WTC11 (cell line): ENCODE data around the gene POU2F1. TPM values are rescaled to one million over a fixed set of nuclear protein-coding genes. Genes with fewer than 3 reads are reported as not detected.

ENCODE experiments used
- ATAC-seq: fragments of 200-7000 bp; cut with Tn5 transposase; 2 replicates; pipeline ENCODE4 v1.10.0; 2021; ENCODE audit warnings: mild to moderate bottlenecking, moderate library complexity
- CTCF ChIA-PET: fragments of 300-600 bp; sonication (Branson Sonifier 250); formaldehyde crosslinking; loops from one replicate; lab custom pipeline; 2021; ENCODE audit warnings: antibody characterized with exemption; lab: Charles Lee
- POLR2A ChIA-PET: fragments of 350-600 bp; sonication (Branson Sonifier 250); formaldehyde crosslinking; loops from one replicate; lab custom pipeline; 2021; ENCODE audit warnings: antibody characterized with exemption; lab: Charles Lee
- DNase-seq: peaks from one replicate; pipeline ENCODE4 v3.0.0; 2021; ENCODE audit warnings: low spot score
- H3K27ac Mint-ChIP-seq: 2 replicates; pipeline ENCODE4 v1.8.0; 2021; ENCODE audit warnings: mixed read lengths
- H3K27me3 Mint-ChIP-seq: 2 replicates; pipeline ENCODE4 v1.8.0; 2021; ENCODE audit warnings: low read depth, mild to moderate bottlenecking, moderate library complexity, mixed read lengths
- H3K36me3 Mint-ChIP-seq: 2 replicates; pipeline ENCODE4 v1.8.0; 2021; ENCODE audit warnings: mixed read lengths
- H3K4me1 Mint-ChIP-seq: 2 replicates; pipeline ENCODE4 v1.8.0; 2022; ENCODE audit warnings: mixed read lengths
- H3K4me3 Mint-ChIP-seq: 2 replicates; pipeline ENCODE4 v1.8.0; 2021; ENCODE audit warnings: mild to moderate bottlenecking, moderate library complexity, mixed read lengths
- H3K9me3 Mint-ChIP-seq: 2 replicates; pipeline ENCODE4 v1.8.0; 2021; ENCODE audit warnings: mixed read lengths
- AR ChIP-seq: fragments of 250-450 bp; sonication (Bioruptor Pico); IDR thresholded peaks from 2 replicates; pipeline ENCODE4 v1.9.0; 2021; ENCODE audit warnings: mild to moderate bottlenecking
- ATF3 ChIP-seq: sonication (generic); formaldehyde crosslinking; conservative IDR thresholded peaks from 2 replicates; pipeline ENCODE4 v1.8.1; 2022; ENCODE audit warnings: mild to moderate bottlenecking, missing genetic modification reagents
- CTCF ChIP-seq: fragments of 200-600 bp; IDR thresholded peaks from 2 replicates; pipeline ENCODE4 v1.8.0; 2022; ENCODE audit warnings: antibody characterized with exemption
- E2F5 ChIP-seq: sonication (generic); formaldehyde crosslinking; IDR thresholded peaks from 2 replicates; pipeline ENCODE4 v1.8.1; 2022; ENCODE audit warnings: mild to moderate bottlenecking, moderate library complexity, missing genetic modification reagents
- ESRRA ChIP-seq: sonication (generic); formaldehyde crosslinking; IDR thresholded peaks from 2 replicates; pipeline ENCODE4 v1.8.1; 2022; ENCODE audit warnings: mild to moderate bottlenecking, missing genetic modification reagents, borderline replicate concordance
- FOXP1 ChIP-seq: sonication (generic); formaldehyde crosslinking; IDR thresholded peaks from 2 replicates; pipeline ENCODE4 v1.8.0; 2022; ENCODE audit warnings: missing genetic modification reagents, mild to moderate bottlenecking, moderate library complexity, borderline replicate concordance
- GABPB1 ChIP-seq: sonication (generic); formaldehyde crosslinking; IDR thresholded peaks from 2 replicates; pipeline ENCODE4 v1.8.1; 2023; ENCODE audit warnings: mild to moderate bottlenecking, missing genetic modification reagents
- KAT7 ChIP-seq: sonication (generic); formaldehyde crosslinking; IDR thresholded peaks from 2 replicates; pipeline ENCODE4 v1.8.1; 2023; ENCODE audit warnings: missing genetic modification reagents, mild to moderate bottlenecking, borderline replicate concordance
- MLX ChIP-seq: sonication (generic); formaldehyde crosslinking; IDR thresholded peaks from 2 replicates; pipeline ENCODE4 v1.8.1; 2023; ENCODE audit warnings: mild to moderate bottlenecking, missing genetic modification reagents, moderate library complexity
- MXD4 ChIP-seq: fragments of 250-450 bp; sonication (Bioruptor Pico); IDR thresholded peaks from 2 replicates; pipeline ENCODE4 v1.8.0; 2021; ENCODE audit warnings: mild to moderate bottlenecking, moderate library complexity, borderline replicate concordance
- NFYB ChIP-seq: sonication (generic); formaldehyde crosslinking; conservative IDR thresholded peaks from 2 replicates; pipeline ENCODE4 v1.8.0; 2022; ENCODE audit warnings: low read depth, missing genetic modification reagents
- NR2C2 ChIP-seq: sonication (generic); formaldehyde crosslinking; IDR thresholded peaks from 2 replicates; pipeline ENCODE4 v1.8.0; 2022; ENCODE audit warnings: mild to moderate bottlenecking, missing genetic modification reagents
- OVOL2 ChIP-seq: fragments of 250-450 bp; sonication (Bioruptor Pico); IDR thresholded peaks from 2 replicates; pipeline ENCODE4 v1.9.0; 2021; ENCODE audit warnings: mild to moderate bottlenecking, borderline replicate concordance
- PREB ChIP-seq: sonication (generic); formaldehyde crosslinking; IDR thresholded peaks from 2 replicates; pipeline ENCODE4 v1.8.1; 2022; ENCODE audit warnings: mild to moderate bottlenecking, missing genetic modification reagents, moderate library complexity, borderline replicate concordance
- RORB ChIP-seq: fragments of 250-450 bp; sonication (Bioruptor Pico); IDR thresholded peaks from 2 replicates; pipeline ENCODE4 v1.9.0; 2021; ENCODE audit warnings: mild to moderate bottlenecking
- SMAD3 ChIP-seq: sonication (generic); formaldehyde crosslinking; IDR thresholded peaks from 2 replicates; pipeline ENCODE4 v1.8.0; 2022; ENCODE audit warnings: missing genetic modification reagents, mild to moderate bottlenecking, borderline replicate concordance
- SMAD4 ChIP-seq: sonication (generic); formaldehyde crosslinking; IDR thresholded peaks from 2 replicates; pipeline ENCODE4 v1.8.0; 2022; ENCODE audit warnings: mild to moderate bottlenecking, missing genetic modification reagents
- SP1 ChIP-seq: sonication (generic); formaldehyde crosslinking; conservative IDR thresholded peaks from 2 replicates; pipeline ENCODE4 v1.8.1; 2022; ENCODE audit warnings: missing genetic modification reagents
- TCF7 ChIP-seq: sonication (generic); formaldehyde crosslinking; IDR thresholded peaks from 2 replicates; pipeline ENCODE4 v1.8.0; 2022; ENCODE audit warnings: mild to moderate bottlenecking, low read depth, missing genetic modification reagents, moderate library complexity
- ZBTB43 ChIP-seq: sonication (generic); formaldehyde crosslinking; IDR thresholded peaks from 2 replicates; pipeline ENCODE4 v1.8.1; 2023; ENCODE audit warnings: mild to moderate bottlenecking, missing genetic modification reagents
- ZNF121 ChIP-seq: sonication (generic); formaldehyde crosslinking; IDR thresholded peaks from 2 replicates; pipeline ENCODE4 v1.8.0; 2023; ENCODE audit warnings: missing genetic modification reagents
- ZNF671 ChIP-seq: fragments of 250-450 bp; sonication (Bioruptor Pico); IDR thresholded peaks from 2 replicates; pipeline ENCODE4 v1.8.0; 2021; ENCODE audit warnings: mild to moderate bottlenecking
- total RNA-seq: library from RNA; stranded (reverse); gene quantifications from 3 replicates; pipeline ENCODE4 v1.2.3, GENCODE V29; 2021
- TF ChIP-seq, protein P1 (sequence below): sonication (generic); formaldehyde crosslinking; conservative IDR thresholded peaks from 2 replicates; pipeline ENCODE4 v1.8.1; 2023; ENCODE audit warnings: mild to moderate bottlenecking, low read depth, missing genetic modification reagents, moderate library complexity
- TF ChIP-seq, protein P2 (sequence below): sonication (generic); formaldehyde crosslinking; IDR thresholded peaks from 2 replicates; pipeline ENCODE4 v1.8.0; 2023; ENCODE audit warnings: missing genetic modification reagents

Gene POU2F1
- total RNA-seq, 1 experiment from 2014 or later = 51.3 TPM

- POLR2A ChIA-PET = no interaction called here
- H3K4me3 Mint-ChIP-seq = no peak overlapping the region
- ATAC-seq (no peak), DNase-seq (no peak)
- peaks cover 11% of the 10 kb centered on the region; the same call in 1 of the 2 replicates for H3K9me3 Mint-ChIP-seq
- CTCF ChIA-PET = no interaction called here
- H3K4me1 Mint-ChIP-seq = no peaks in the 10 kb centered on the region
- TF ChIP-seq GABPB1 (CRISPR knock-in tag) (no peak), TCF7 (no peak), SMAD4 (CRISPR knock-in tag) (no peak), NR2C2 (CRISPR knock-in tag) (no peak), OVOL2 (CRISPR knock-in tag) (no peak), NFYB (CRISPR knock-in tag) (no peak), ATF3 (CRISPR knock-in tag) (no peak), E2F5 (no peak), SMAD3 (no peak), SP1 (CRISPR knock-in tag) (no peak)
- TF ChIP-seq, protein P1, sequence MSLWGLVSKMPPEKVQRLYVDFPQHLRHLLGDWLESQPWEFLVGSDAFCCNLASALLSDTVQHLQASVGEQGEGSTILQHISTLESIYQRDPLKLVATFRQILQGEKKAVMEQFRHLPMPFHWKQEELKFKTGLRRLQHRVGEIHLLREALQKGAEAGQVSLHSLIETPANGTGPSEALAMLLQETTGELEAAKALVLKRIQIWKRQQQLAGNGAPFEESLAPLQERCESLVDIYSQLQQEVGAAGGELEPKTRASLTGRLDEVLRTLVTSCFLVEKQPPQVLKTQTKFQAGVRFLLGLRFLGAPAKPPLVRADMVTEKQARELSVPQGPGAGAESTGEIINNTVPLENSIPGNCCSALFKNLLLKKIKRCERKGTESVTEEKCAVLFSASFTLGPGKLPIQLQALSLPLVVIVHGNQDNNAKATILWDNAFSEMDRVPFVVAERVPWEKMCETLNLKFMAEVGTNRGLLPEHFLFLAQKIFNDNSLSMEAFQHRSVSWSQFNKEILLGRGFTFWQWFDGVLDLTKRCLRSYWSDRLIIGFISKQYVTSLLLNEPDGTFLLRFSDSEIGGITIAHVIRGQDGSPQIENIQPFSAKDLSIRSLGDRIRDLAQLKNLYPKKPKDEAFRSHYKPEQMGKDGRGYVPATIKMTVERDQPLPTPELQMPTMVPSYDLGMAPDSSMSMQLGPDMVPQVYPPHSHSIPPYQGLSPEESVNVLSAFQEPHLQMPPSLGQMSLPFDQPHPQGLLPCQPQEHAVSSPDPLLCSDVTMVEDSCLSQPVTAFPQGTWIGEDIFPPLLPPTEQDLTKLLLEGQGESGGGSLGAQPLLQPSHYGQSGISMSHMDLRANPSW (CRISPR knock-in tag) = no peak
- no peak overlapping the region for H3K27ac Mint-ChIP-seq
- H3K27me3 Mint-ChIP-seq = no peaks in the 10 kb centered on the region; the same call in none of the 2 replicates
- no peaks in the 10 kb centered on the region for H3K36me3 Mint-ChIP-seq
Measured at GRCh38 chr1:167186771-167187170, 33.9 kb upstream of the POU2F1 start.

DNA sequence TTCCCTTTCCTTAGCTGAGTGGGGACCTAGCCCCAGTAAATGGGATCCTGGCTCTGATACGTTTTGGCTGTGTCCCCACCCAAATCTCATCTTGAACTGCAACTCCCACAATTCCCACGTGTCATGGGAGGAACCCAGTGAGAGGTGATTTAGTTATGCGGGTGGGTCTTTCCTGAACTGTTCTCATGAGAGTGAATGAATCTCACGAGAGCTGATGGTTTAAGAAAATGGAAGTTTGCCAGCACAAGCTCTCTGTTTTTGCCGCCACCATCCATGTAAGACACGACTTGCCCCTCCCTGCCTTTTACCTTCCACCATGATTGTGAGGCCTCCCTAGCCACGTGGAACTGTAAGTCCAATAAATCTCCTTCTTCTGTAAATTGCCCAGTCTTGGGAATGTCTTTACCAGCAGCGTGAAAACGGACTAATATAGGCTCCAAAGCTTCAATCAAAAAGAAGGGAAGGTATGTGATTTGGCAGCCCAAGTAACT, 29.9 kb upstream of the POU2F1 start:
- no peaks in the 10 kb centered on the region for H3K36me3 Mint-ChIP-seq
- ChIA-PET CTCF (interaction anchor here (1.2 kb wide), 1 partner anchor 17 kb away, joined by 3 read pairs; no protein-coding TSS in a partner anchor), POLR2A (no interaction called here)
- peaks cover 6% of the 10 kb centered on the region; the same call in 1 of the 2 replicates for H3K9me3 Mint-ChIP-seq
- no peaks in the 10 kb centered on the region for H3K27me3 Mint-ChIP-seq
- H3K27ac Mint-ChIP-seq = no peak overlapping the region
- ATAC-seq (no peak), DNase-seq (no peak)
- H3K4me3 Mint-ChIP-seq = no peak overlapping the region
- peaks cover 12% of the 10 kb centered on the region for H3K4me1 Mint-ChIP-seq
- TF ChIP-seq AR (CRISPR knock-in tag) (no peak), NR2C2 (CRISPR knock-in tag) (no peak), CTCF (no peak), FOXP1 (no peak), RORB (no peak), MLX (CRISPR knock-in tag) (no peak), KAT7 (no peak), ESRRA (CRISPR knock-in tag) (no peak), PREB (CRISPR knock-in tag) (no peak), ZNF121 (CRISPR knock-in tag) (no peak), ZBTB43 (CRISPR knock-in tag) (no peak), MXD4 (no peak), ZNF671 (CRISPR knock-in tag) (no peak)
- TF ChIP-seq, protein P2, sequence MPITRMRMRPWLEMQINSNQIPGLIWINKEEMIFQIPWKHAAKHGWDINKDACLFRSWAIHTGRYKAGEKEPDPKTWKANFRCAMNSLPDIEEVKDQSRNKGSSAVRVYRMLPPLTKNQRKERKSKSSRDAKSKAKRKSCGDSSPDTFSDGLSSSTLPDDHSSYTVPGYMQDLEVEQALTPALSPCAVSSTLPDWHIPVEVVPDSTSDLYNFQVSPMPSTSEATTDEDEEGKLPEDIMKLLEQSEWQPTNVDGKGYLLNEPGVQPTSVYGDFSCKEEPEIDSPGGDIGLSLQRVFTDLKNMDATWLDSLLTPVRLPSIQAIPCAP (CRISPR knock-in tag) = no peak
